HG03097 (cell line): ENCODE data around the gene GPR68.
"Not testable (repeated sequence)": the region's sequence is repeated elsewhere in the genome, so short reads cannot be mapped to it uniquely, and the experiment has no call there.

Experiments
- ATAC-seq: cut with Tn5 transposase; IDR thresholded peaks from one replicate; pipeline ENCODE4 v1.9.1; 2021; ENCODE audit not compliant: unreplicated experiment, low FRiP score

GPR68 gene

DNA sequence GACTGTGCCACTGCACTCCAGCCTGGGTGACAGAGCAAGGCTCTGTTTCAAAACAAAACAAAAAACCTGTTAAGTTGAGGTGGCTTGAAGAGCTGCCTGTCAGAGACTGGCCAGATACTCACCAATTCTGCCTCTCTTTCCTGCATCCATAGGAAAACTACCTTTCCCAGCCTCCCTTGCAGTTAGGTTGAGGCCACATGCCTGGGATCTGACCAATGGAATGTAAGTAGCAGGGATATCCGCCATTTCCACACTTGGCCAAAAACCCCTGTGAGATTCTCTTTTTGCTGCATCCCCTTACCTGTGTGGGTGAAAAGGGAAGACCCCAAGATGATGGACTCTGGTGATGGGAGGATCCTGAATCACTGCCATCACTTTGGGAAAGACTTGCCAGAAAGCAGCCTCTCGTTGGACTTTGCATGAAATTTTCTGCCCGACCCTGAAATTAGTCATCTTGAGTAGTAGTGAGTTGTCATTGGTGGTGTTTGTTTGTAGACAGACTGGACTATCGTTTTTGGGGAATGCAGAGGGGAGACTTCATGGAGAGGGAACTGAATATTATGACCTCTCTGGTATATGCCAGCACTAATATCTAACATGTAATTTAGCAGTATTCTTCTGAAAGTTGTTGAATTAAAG, 14.0 kb downstream of the GPR68 start:
- ATAC-seq, result no peak

DNA sequence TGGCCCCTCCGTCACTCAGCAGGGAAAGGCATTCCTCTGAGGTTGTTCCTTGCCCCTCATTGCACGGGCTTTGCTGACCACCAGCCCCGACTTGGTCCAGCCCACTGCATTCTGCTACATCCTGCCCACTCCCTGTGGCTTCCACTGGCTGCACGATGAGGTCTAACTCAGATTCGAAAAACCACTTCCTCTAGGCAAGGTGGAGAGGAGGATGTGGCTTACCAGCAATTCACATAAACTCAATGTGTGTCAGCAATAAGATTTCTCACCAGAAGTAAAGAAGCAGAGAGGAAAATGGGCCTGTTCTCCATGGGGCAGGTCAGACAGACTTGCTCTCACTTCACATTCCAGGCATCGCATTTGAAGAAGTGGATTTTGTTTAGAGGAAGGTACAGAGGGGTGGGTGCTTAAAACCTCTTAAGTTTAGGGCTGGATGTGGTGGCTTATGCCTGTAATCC, 14.7 kb downstream of the GPR68 start:
- peak; percentile 45 for ATAC-seq

DNA sequence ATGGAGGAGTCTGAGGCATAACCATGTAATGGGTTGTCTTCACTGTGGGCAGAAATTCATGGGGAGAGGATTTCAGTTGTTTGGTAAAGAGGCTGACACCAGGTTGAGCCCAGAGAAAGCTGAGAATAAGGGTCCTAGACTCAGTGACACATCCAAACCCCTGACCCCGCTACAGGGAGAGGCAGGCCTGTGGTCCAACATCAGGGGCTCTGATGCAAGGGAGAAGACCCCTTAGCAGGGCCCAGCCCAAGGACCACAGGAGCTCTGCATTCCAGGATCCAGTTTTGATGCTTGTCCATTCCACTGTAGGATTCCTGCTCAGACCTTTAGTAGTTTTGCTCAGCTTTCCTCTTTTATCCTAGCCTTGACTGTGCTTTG, 15.5 kb downstream of the GPR68 start:
- ATAC-seq, result peak; percentile 2

- ATAC-seq, result peak; percentile 76
Observed at GRCh38 chr14:91228112-91229004, 16.1 kb downstream of the GPR68 start.

DNA sequence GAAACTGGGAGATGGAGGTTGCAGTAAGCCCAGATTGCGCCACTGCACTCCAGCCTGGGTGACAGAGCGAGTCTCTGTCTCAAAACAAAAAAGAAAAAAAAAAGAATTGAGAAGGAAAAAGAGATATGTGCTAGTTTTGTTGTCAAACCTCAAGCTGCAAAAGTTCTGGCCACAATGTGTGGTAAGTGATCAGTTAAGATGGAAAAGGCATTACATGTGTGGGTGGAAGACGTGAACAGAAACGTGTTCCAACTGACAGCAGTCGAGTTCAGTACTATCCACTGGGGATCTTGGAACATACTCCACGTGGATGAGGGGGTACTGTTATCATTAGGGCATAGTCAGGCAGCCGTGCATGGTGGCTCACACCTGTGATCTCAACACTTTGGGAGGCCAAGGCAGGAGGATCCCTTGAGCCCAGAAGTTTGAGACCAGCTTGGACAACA, 17.3 kb downstream of the GPR68 start:
- ATAC-seq, result no peak

DNA sequence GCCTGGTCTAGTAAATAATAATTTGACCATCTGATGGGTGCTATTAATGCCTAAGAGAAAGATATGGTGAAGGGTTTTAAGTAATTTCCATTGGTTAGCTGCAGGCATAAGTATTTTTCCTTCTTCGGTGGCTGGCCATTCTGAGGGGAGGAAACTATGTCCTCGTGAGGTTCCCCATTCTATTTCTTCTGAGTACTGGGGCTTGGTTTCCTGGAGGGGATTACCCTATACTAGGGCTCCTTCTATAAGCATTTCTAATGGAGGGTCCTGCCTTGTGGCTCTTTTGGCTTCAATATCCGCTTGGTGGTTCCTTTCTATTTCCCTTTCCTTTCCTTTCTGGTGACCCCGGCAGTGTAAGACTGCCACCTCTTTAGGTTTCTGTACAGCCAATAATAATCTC, 18.1 kb downstream of the GPR68 start:
- not testable (repeated sequence) for ATAC-seq

DNA sequence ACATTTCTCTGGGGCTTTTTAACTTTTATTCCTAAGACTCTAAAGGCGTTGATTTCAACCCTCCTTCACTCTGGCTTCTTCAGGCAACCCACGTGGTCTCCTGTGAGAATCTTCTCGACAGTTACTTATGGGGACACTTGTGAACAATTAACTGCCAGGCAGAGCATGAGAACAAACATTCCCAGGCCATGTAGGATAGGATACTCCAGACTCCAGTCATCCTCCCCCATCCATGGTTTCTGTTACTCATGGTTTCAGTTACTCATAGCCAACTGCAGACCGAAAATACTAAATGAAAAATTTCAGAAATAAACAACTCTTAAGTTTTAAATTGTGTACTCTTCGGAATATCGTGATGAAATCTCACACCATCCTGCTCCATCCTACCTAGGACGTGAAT, 19.5 kb downstream of the GPR68 start:
- ATAC-seq, result no peak

DNA sequence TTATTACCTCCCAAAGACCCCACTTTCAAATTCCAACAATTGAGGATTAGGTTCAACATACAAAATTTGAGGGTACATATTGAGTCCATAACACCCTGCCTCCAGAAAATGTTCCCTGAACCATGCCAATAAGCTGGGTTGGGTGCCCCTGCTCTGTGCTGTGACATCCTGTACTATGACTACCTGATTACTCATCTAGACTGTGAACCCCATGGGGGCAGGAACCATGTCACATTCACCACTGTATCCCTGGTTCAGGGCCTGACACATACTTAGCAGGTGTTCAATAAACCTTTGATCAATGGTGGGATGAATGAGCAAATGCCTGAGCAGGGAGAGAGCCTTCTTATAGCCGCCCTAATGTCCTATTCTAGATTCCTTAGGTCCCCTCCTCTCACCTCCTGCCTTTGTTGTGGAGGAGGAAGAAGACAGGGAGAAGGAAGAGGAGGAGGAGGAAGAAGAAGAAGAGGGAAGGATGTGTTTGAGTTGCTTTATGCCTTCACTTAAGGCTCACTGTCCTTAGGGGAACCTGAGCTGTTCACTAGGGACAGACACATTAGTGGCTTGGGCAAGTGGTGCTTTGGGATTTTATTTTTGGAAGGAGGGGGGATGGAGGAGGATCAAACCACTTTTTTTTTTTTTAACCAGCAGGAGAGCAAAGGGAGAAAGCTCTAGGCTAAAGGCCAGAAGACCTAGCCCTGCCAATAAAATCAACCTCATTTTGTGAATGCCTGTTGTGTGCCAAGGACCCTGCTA, 21.3 kb downstream of the GPR68 start:
- ATAC-seq, result no peak

DNA sequence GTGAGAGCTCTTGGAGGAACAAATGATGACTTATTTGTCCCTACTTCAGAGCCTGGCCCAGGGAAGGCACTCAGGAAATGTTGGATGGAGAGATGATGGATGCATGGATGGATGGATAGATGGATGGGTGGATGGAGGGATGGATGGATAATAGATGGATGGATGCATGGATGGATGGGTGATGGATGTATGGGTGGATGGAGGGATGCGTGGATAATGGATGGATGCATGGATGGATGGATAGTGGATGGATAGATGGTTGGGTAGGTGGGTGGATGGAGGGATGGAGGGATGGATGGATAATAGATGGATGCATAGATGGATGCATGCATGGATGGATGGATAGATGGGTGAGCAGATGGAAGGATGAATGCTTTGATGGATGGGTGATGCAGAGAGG, 23.2 kb downstream of the GPR68 start:
- ATAC-seq, result no peak

GRCh38 chr14:91220581-91221000, 23.9 kb downstream of the GPR68 start:
- no peak for ATAC-seq

- no peak for ATAC-seq
Observed at GRCh38 chr14:91219517-91220389, 24.8 kb downstream of the GPR68 start.

GRCh38 chr14:91218014-91218413, 26.5 kb downstream of the GPR68 start:
- no peak for ATAC-seq

DNA sequence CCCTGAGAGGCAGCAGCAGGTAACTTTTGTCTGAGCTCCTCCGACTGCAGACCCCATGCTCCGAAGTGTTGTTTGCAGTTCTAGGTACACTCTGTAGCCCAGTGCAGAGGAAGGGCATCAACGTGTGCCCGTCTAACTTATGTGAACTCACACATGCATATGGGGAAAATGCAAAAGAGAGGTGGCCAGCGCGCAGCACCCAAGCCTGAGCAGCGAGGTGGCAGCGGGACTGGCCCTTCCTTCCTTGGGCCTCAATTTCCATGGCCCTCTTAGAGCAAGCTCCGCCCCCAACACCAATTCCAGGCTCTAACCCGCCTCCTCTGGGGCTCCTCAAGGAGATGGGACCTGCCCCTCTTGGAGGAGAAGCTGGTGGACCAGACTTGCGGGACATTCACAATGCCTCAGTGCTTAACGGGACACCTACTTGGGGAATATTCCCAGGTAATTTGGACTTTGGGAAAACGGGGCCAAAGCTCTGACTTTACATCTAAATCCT, 27.7 kb downstream of the GPR68 start:
- ATAC-seq, result no peak

DNA sequence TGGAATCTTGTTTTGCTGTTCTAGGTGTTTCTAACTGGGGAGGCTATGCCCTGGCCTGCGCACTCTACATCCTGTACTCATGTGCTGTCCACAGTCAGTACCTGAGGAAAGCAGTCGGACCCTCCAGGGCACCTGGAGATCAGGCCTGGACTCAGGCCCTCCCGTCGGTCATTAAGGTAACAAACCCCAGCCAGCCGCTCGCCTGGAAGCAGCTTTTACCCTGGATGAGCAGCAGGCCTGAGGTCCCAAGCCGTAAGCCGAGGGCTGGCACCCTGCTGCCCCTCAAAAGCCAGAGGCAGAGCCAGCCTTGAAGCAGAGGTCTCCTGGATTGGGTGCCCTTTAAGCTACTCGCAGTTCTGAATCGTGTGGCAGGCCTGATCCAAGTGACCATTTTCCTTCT, 29.1 kb downstream of the GPR68 start:
- ATAC-seq, result no peak

- no peak for ATAC-seq
Observed at GRCh38 chr14:91214306-91214705, 30.2 kb downstream of the GPR68 start.

- ATAC-seq, result no peak
Observed at GRCh38 chr14:91211017-91211416, 33.5 kb downstream of the GPR68 start.

GRCh38 chr14:91207008-91207407, 37.5 kb downstream of the GPR68 start:
- no peak for ATAC-seq

DNA sequence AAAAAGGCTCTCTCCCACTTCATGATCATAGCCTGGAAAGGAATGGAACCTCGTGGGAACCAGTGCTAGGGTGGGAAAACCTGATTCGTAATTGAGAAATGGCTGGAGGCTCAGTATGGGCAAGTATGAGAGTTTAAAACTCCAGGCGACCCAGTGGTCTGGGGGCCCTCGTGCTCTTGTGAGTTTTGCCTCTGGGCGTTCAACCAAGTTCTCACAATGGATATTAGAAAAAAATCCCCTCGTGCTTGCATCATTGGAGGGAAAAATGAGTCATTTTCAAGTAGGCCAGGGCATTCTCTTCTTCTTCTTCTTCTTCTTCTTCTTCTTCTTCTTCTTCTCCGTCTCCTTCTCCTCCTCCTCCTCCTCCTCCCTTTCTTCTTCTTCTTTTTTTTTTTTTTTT, 39.0 kb downstream of the GPR68 start:
- ATAC-seq, result no peak

- ATAC-seq, result no peak
Observed at GRCh38 chr14:91204657-91205056, 39.8 kb downstream of the GPR68 start.
